Measurements from ENCODE around the gene COL6A5. TPM values are rescaled to one million over a fixed set of nuclear protein-coding genes. Genes with fewer than 3 reads are reported as not detected.

Gene COL6A5
- total RNA-seq, 1 donor from 2014 or later, result not detected

GRCh38 chr3:130488769-130489450, 143.4 kb downstream of the COL6A5 start:
- peak; percentile 13 for DNase-seq
- Mint-ChIP-seq H3K36me3 (ENCODE audit: low read depth) (no peaks in the 10 kb centered on the region), H3K27ac (no peak overlapping the region), H3K4me3 (no peak overlapping the region), H3K27me3 (no peaks in the 10 kb centered on the region), H3K4me1 (no peaks in the 10 kb centered on the region), H3K9me3 (no peaks in the 10 kb centered on the region)
- intact Hi-C loops (cut with micrococcal nuclease), result no loop called here

GRCh38 chr3:130490241-130490640, 144.8 kb downstream of the COL6A5 start:
- no peaks in the 10 kb centered on the region for H3K4me1 Mint-ChIP-seq
- peak; percentile 2 for DNase-seq
- H3K36me3 Mint-ChIP-seq (ENCODE audit: low read depth), result no peaks in the 10 kb centered on the region
- no peaks in the 10 kb centered on the region for H3K27me3 Mint-ChIP-seq
- intact Hi-C loops (cut with micrococcal nuclease), result no loop called here
- H3K4me3 Mint-ChIP-seq, result no peak overlapping the region
- H3K27ac Mint-ChIP-seq, result no peak overlapping the region
- H3K9me3 Mint-ChIP-seq, result no peaks in the 10 kb centered on the region

- intact Hi-C loops (cut with micrococcal nuclease), result no loop called here
- DNase-seq, result peak; percentile 29
- Mint-ChIP-seq H3K36me3 (ENCODE audit: low read depth) (no peaks in the 10 kb centered on the region), H3K4me1 (no peaks in the 10 kb centered on the region), H3K27ac (no peak overlapping the region), H3K27me3 (peaks cover 2% of the 10 kb centered on the region), H3K4me3 (no peak overlapping the region), H3K9me3 (no peaks in the 10 kb centered on the region)
Measured at GRCh38 chr3:130491431-130491830, 146.0 kb downstream of the COL6A5 start.

- no peaks in the 10 kb centered on the region for H3K4me1 Mint-ChIP-seq
- H3K4me3 Mint-ChIP-seq, result no peak overlapping the region
- H3K27ac Mint-ChIP-seq, result no peak overlapping the region
- no peaks in the 10 kb centered on the region for H3K36me3 Mint-ChIP-seq (ENCODE audit: low read depth)
- H3K27me3 Mint-ChIP-seq, result no peaks in the 10 kb centered on the region
- intact Hi-C loops (cut with micrococcal nuclease), result no loop called here
- DNase-seq, result no peak
- H3K9me3 Mint-ChIP-seq, result no peaks in the 10 kb centered on the region
Measured at GRCh38 chr3:130504701-130505100, 159.2 kb downstream of the COL6A5 start.

- no peaks in the 10 kb centered on the region for H3K9me3 Mint-ChIP-seq
- H3K4me1 Mint-ChIP-seq, result no peaks in the 10 kb centered on the region
- H3K4me3 Mint-ChIP-seq, result no peak overlapping the region
- no peak overlapping the region for H3K27ac Mint-ChIP-seq
- H3K36me3 Mint-ChIP-seq (ENCODE audit: low read depth), result no peaks in the 10 kb centered on the region
- no peaks in the 10 kb centered on the region for H3K27me3 Mint-ChIP-seq
- no peak for DNase-seq
- intact Hi-C loops (cut with micrococcal nuclease), result no loop called here
Measured at GRCh38 chr3:130506031-130506430, 160.6 kb downstream of the COL6A5 start.

GRCh38 chr3:130507746-130508145, 162.3 kb downstream of the COL6A5 start:
- intact Hi-C loops (cut with micrococcal nuclease), result no loop called here
- H3K27ac Mint-ChIP-seq, result no peak overlapping the region
- H3K4me3 Mint-ChIP-seq, result no peak overlapping the region
- H3K27me3 Mint-ChIP-seq, result no peaks in the 10 kb centered on the region
- no peaks in the 10 kb centered on the region for H3K4me1 Mint-ChIP-seq
- DNase-seq, result no peak
- no peaks in the 10 kb centered on the region for H3K9me3 Mint-ChIP-seq
- no peaks in the 10 kb centered on the region for H3K36me3 Mint-ChIP-seq (ENCODE audit: low read depth)

- no peaks in the 10 kb centered on the region for H3K36me3 Mint-ChIP-seq (ENCODE audit: low read depth)
- H3K27me3 Mint-ChIP-seq, result peaks cover 1% of the 10 kb centered on the region
- no peak overlapping the region for H3K4me3 Mint-ChIP-seq
- H3K27ac Mint-ChIP-seq, result no peak overlapping the region
- intact Hi-C loops (cut with micrococcal nuclease), result no loop called here
- no peaks in the 10 kb centered on the region for H3K4me1 Mint-ChIP-seq
- H3K9me3 Mint-ChIP-seq, result no peaks in the 10 kb centered on the region
- no peak for DNase-seq
Measured at GRCh38 chr3:130509008-130509407, 163.5 kb downstream of the COL6A5 start.

GRCh38 chr3:130514681-130515080, 169.2 kb downstream of the COL6A5 start:
- Mint-ChIP-seq H3K4me3 (no peak overlapping the region), H3K9me3 (no peaks in the 10 kb centered on the region), H3K27ac (no peak overlapping the region), H3K36me3 (ENCODE audit: low read depth) (no peaks in the 10 kb centered on the region), H3K4me1 (no peaks in the 10 kb centered on the region), H3K27me3 (peaks cover 32% of the 10 kb centered on the region)
- DNase-seq, result no peak
- intact Hi-C loops (cut with micrococcal nuclease), result no loop called here

GRCh38 chr3:130515755-130516154, 170.3 kb downstream of the COL6A5 start:
- no peak for DNase-seq
- intact Hi-C loops (cut with micrococcal nuclease), result no loop called here
- Mint-ChIP-seq H3K4me1 (no peaks in the 10 kb centered on the region), H3K27ac (no peak overlapping the region), H3K36me3 (ENCODE audit: low read depth) (no peaks in the 10 kb centered on the region), H3K4me3 (no peak overlapping the region), H3K27me3 (peaks cover 37% of the 10 kb centered on the region), H3K9me3 (no peaks in the 10 kb centered on the region)

- no peak for DNase-seq
- Mint-ChIP-seq H3K9me3 (no peaks in the 10 kb centered on the region), H3K36me3 (ENCODE audit: low read depth) (no peaks in the 10 kb centered on the region), H3K27ac (no peak within 1 kb of the TSS), H3K27me3 (peaks cover 40% of the 10 kb centered on the region), H3K4me1 (no peaks in the 10 kb centered on the region), H3K4me3 (no peak within 1 kb of the TSS)
- intact Hi-C loops (cut with micrococcal nuclease), result no loop called here
Measured at GRCh38 chr3:130516645-130517512, 171.4 kb downstream of the COL6A5 start, which contains the start of gene COL6A6. TSS of gene COL6A6 (plus strand) at chr3:130517177. CDS start at chr3:130560365, 43,188 bp downstream.

GRCh38 chr3:130517602-130518001, 172.1 kb downstream of the COL6A5 start:
- Mint-ChIP-seq H3K4me3 (no peak overlapping the region), H3K36me3 (ENCODE audit: low read depth) (no peaks in the 10 kb centered on the region), H3K27me3 (peaks cover 42% of the 10 kb centered on the region), H3K27ac (no peak overlapping the region), H3K4me1 (no peaks in the 10 kb centered on the region), H3K9me3 (no peaks in the 10 kb centered on the region)
- intact Hi-C loops (cut with micrococcal nuclease), result no loop called here
- no peak for DNase-seq

GRCh38 chr3:130519754-130520153, 174.3 kb downstream of the COL6A5 start:
- H3K27me3 Mint-ChIP-seq, result peaks cover 38% of the 10 kb centered on the region
- no peak overlapping the region for H3K4me3 Mint-ChIP-seq
- intact Hi-C loops (cut with micrococcal nuclease), result no loop called here
- no peaks in the 10 kb centered on the region for H3K36me3 Mint-ChIP-seq (ENCODE audit: low read depth)
- H3K27ac Mint-ChIP-seq, result no peak overlapping the region
- DNase-seq, result no peak
- H3K4me1 Mint-ChIP-seq, result no peaks in the 10 kb centered on the region
- no peaks in the 10 kb centered on the region for H3K9me3 Mint-ChIP-seq

- no peak for DNase-seq
- H3K36me3 Mint-ChIP-seq (ENCODE audit: low read depth), result no peaks in the 10 kb centered on the region
- intact Hi-C loops (cut with micrococcal nuclease), result no loop called here
- no peak overlapping the region for H3K4me3 Mint-ChIP-seq
- no peak overlapping the region for H3K27ac Mint-ChIP-seq
- H3K9me3 Mint-ChIP-seq, result no peaks in the 10 kb centered on the region
- H3K27me3 Mint-ChIP-seq, result peaks cover 27% of the 10 kb centered on the region
- no peaks in the 10 kb centered on the region for H3K4me1 Mint-ChIP-seq
Measured at GRCh38 chr3:130522399-130522798, 176.9 kb downstream of the COL6A5 start.

- no peak overlapping the region for H3K4me3 Mint-ChIP-seq
- intact Hi-C loops (cut with micrococcal nuclease), result no loop called here
- no peaks in the 10 kb centered on the region for H3K36me3 Mint-ChIP-seq (ENCODE audit: low read depth)
- H3K9me3 Mint-ChIP-seq, result no peaks in the 10 kb centered on the region
- DNase-seq, result no peak
- no peak overlapping the region for H3K27ac Mint-ChIP-seq
- H3K27me3 Mint-ChIP-seq, result peaks cover 7% of the 10 kb centered on the region
- peaks cover 5% of the 10 kb centered on the region for H3K4me1 Mint-ChIP-seq
Measured at GRCh38 chr3:130527426-130527825, 182.0 kb downstream of the COL6A5 start.
